K562 (cell line): ENCODE results near the gene MTCL3.

Experiments
- ATAC-seq: fragments of 200-7000 bp; cut with Tn5 transposase; 3 replicates; pipeline ENCODE4 v1.9.1; 2020; ENCODE audit warnings: moderate library complexity
- BruUV-seq: library from RNA; stranded (reverse); fragments of 400-500 nt; replicated peaks from 2 replicates; lab custom pipeline; 2021; lab: Mats Ljungman, UMichigan
- CTCF ChIA-PET: fragments of 300-600 bp; formaldehyde crosslinking; extraction: SDS; loops from one replicate; lab custom pipeline; 2021; ENCODE audit warnings: low intra/inter-chr PET ratio; lab: Yijun Ruan, JAX
- POLR2A ChIA-PET: fragments of 300-600, 350-650 bp; sonication (Branson Sonifier 250); formaldehyde crosslinking; extraction: SDS; loops from one replicate; lab custom pipeline; 2021; ENCODE audit warnings: antibody characterized with exemption, inconsistent platforms; lab: Yijun Ruan, JAX
- DNase-seq, 4 experiments: peaks; one replicate each; pipeline versions ENCODE4 v3.0.0 to v3.0.0-alpha.2; 2011 to 2018; ENCODE audit warnings: low spot score in 3 of 4, mixed read lengths in 3 of 4; ENCODE audit errors: extremely low read depth in 1 of 4
- FAIRE-seq: peaks from 2 replicates; lab custom pipeline; 2011; peaks lifted over from hg19 to GRCh38; lab: Jason Lieb, UNC
- H2AFZ ChIP-seq: 2 replicates; pipeline ENCODE4 v1.6.0; 2011; ENCODE audit warnings: low read depth, low read length, control low read depth, inconsistent platforms
- H3K27ac ChIP-seq: fragments of 200-600 bp; 3 replicates; pipeline ENCODE4 v1.8.0; 2011; ENCODE audit warnings: low read depth, mild to moderate bottlenecking, control low read depth, inconsistent platforms, low read length, moderate library complexity, mixed read lengths; ENCODE audit errors: extremely low read depth
- H3K27me3 ChIP-seq, 2 experiments: fragments of 300-600 bp in 1 of 2; 2 replicates in 1 of 2; 3 replicates in 1 of 2; pipeline versions ENCODE4 v1.6.0 to v1.8.0; 2011; ENCODE audit warnings: inconsistent platforms in 2 of 2, low read length in 2 of 2, mild to moderate bottlenecking in 1 of 2, mixed read lengths in 1 of 2, moderate library complexity in 1 of 2; ENCODE audit not compliant: control insufficient read depth in 2 of 2, insufficient read depth in 2 of 2
- H3K36me3 ChIP-seq: fragments of 300-600 bp; 3 replicates; pipeline ENCODE4 v1.8.0; 2011; ENCODE audit warnings: mild to moderate bottlenecking, low read length, inconsistent platforms; ENCODE audit not compliant: control insufficient read depth, insufficient read depth
- H3K4me1 ChIP-seq, 2 experiments: fragments of 200-600 bp in 1 of 2; replicated peaks in 1 of 2; 2 replicates in 1 of 2; 3 replicates in 1 of 2; pipeline versions ENCODE4 v1.5.1 to v1.8.0; 2011; ENCODE audit warnings: inconsistent platforms in 2 of 2, low read length in 2 of 2, mild to moderate bottlenecking in 1 of 2, mixed read lengths in 1 of 2, moderate library complexity in 1 of 2; ENCODE audit not compliant: control insufficient read depth in 2 of 2, insufficient read depth in 2 of 2
- H3K4me2 ChIP-seq: 2 replicates; pipeline ENCODE4 v1.6.1; 2011; ENCODE audit warnings: low read length, control low read depth, inconsistent platforms, mixed read lengths; ENCODE audit not compliant: insufficient read depth
- H3K4me3 ChIP-seq: fragments of 200-600 bp; sonication (generic), shearing (Covaris generic); 2 replicates; pipeline ENCODE4 v1.5.1; 2016; ENCODE audit warnings: control low read depth, inconsistent platforms
- H3K79me2 ChIP-seq: fragments of 200-600 bp; 3 replicates; pipeline ENCODE4 v1.8.0; 2011; ENCODE audit warnings: low read length, inconsistent platforms; ENCODE audit not compliant: control insufficient read depth, insufficient read depth
- H3K9ac ChIP-seq, 2 experiments: 2 replicates each; pipeline versions ENCODE4 v1.6.0 to v1.6.1; 2011; ENCODE audit warnings: low read depth in 2 of 2, low read length in 2 of 2, control low read depth in 1 of 2, inconsistent platforms in 1 of 2, mild to moderate bottlenecking in 1 of 2, mixed read lengths in 1 of 2; ENCODE audit not compliant: insufficient read depth in 1 of 2
- H3K9me1 ChIP-seq: one replicate; pipeline ENCODE4 v1.6.0; 2011; ENCODE audit warnings: inconsistent platforms, mild to moderate bottlenecking, low read length, moderate library complexity; ENCODE audit not compliant: control insufficient read depth, insufficient read depth
- H3K9me3 ChIP-seq: replicated peaks from 2 replicates; pipeline ENCODE4 v1.5.1; 2011; ENCODE audit warnings: low read depth, low read length, inconsistent platforms; ENCODE audit not compliant: control insufficient read depth, insufficient read depth
- H4K20me1 ChIP-seq: replicated peaks from 2 replicates; pipeline ENCODE4 v1.6.1; 2011; ENCODE audit warnings: low read length, inconsistent platforms, mixed read lengths; ENCODE audit not compliant: control insufficient read depth, insufficient read depth
- TAL1 ChIP-seq: fragments of 450-650 bp; IDR thresholded peaks from 2 replicates; pipeline ENCODE4 v1.6.1; 2016; ENCODE audit warnings: mild to moderate bottlenecking
- WGBS: fragments of 100-300 bp; shearing (Covaris generic); methylation state at CpG from one replicate; pipeline ENCODE4 v1.1.6; 2016; ENCODE audit warnings: low coverage, mixed read lengths; ENCODE audit not compliant: insufficient coverage; ENCODE audit errors: missing lambda C conversion rate; 5-methylcytosine and 5-hydroxymethylcytosine counted together
- in situ Hi-C: fragments of 300-500 bp; cut with MboI; formaldehyde crosslinking; loops from 4 replicates; pipeline ENCODE4 v1.15.0; 2018; ENCODE audit warnings: inconsistent platforms, mixed read lengths
- intact Hi-C: fragments of 100-400 bp; cut with micrococcal nuclease; formaldehyde crosslinking; loops from 2 replicates; pipeline ENCODE4 v1.14.2; 2022
- TF ChIP-seq, protein P1 (sequence below), 2 experiments: fragments of 450-650 bp in 1 of 2; sonication (generic) in 1 of 2; formaldehyde crosslinking; conservative IDR thresholded peaks; 2 replicates each; pipeline versions ENCODE4 v1.4.0 to v1.8.1; 2020 to 2022; ENCODE audit warnings: mild to moderate bottlenecking in 1 of 2, missing genetic modification reagents in 1 of 2
- TF ChIP-seq, protein P2 (sequence below): sonication (generic); formaldehyde crosslinking; IDR thresholded peaks from 2 replicates; pipeline ENCODE4 v1.8.1; 2023; ENCODE audit warnings: mild to moderate bottlenecking, missing genetic modification reagents
- TF ChIP-seq, protein P3 (sequence below): fragments of 450-650 bp; IDR thresholded peaks from one replicate; pipeline ENCODE4 v1.6.1; 2018; ENCODE audit warnings: mild to moderate bottlenecking, moderate library complexity; ENCODE audit not compliant: partially characterized antibody

The MTCL3 gene

DNA sequence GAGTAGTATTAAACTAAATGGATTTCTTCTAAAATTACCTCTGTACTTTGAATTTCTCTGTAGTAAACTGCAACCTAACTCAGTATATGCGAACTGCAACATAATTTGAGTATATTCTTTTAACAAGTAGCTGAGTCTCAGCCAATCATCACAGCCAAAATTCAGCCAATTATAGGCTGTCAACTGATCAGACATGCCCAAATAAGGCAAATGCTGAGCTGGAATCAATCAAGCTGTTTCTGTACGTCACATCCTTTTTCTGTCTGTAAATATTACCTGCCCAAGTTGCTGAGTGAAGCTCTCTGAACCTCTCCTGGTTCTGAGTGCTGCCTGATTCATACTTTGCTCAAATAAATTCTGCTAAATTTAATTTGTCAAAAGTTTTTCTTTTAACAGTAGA lies 48.3 kb upstream of the MTCL3 start:
- Histone ChIP-seq H3K4me1 (no peaks in the 10 kb centered on the region), H3K9me3 (no peaks in the 10 kb centered on the region), H3K9me1 (no peaks in the 10 kb centered on the region), H3K4me2 (no peak overlapping the region)
- FAIRE-seq: no peak
- intact Hi-C loops: no loop called here
- no TSS peak for BruUV-seq
- TF ChIP-seq, protein P1, sequence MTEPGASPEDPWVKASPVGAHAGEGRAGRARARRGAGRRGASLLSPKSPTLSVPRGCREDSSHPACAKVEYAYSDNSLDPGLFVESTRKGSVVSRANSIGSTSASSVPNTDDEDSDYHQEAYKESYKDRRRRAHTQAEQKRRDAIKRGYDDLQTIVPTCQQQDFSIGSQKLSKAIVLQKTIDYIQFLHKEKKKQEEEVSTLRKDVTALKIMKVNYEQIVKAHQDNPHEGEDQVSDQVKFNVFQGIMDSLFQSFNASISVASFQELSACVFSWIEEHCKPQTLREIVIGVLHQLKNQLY (CRISPR knock-in tag; conservative IDR thresholded peaks at IDR 0.05): no peak
- TF ChIP-seq TAL1: no peak
- TF ChIP-seq, protein P2, sequence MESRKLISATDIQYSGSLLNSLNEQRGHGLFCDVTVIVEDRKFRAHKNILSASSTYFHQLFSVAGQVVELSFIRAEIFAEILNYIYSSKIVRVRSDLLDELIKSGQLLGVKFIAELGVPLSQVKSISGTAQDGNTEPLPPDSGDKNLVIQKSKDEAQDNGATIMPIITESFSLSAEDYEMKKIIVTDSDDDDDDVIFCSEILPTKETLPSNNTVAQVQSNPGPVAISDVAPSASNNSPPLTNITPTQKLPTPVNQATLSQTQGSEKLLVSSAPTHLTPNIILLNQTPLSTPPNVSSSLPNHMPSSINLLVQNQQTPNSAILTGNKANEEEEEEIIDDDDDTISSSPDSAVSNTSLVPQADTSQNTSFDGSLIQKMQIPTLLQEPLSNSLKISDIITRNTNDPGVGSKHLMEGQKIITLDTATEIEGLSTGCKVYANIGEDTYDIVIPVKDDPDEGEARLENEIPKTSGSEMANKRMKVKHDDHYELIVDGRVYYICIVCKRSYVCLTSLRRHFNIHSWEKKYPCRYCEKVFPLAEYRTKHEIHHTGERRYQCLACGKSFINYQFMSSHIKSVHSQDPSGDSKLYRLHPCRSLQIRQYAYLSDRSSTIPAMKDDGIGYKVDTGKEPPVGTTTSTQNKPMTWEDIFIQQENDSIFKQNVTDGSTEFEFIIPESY: no peak
- TF ChIP-seq, protein P3, sequence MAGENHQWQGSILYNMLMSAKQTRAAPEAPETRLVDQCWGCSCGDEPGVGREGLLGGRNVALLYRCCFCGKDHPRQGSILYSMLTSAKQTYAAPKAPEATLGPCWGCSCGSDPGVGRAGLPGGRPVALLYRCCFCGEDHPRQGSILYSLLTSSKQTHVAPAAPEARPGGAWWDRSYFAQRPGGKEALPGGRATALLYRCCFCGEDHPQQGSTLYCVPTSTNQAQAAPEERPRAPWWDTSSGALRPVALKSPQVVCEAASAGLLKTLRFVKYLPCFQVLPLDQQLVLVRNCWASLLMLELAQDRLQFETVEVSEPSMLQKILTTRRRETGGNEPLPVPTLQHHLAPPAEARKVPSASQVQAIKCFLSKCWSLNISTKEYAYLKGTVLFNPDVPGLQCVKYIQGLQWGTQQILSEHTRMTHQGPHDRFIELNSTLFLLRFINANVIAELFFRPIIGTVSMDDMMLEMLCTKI: no peak
- TF ChIP-seq, all 486 proteins: peak for 0
- 0% methylated on average over 2 of the region's 2 CpGs for WGBS
- no peak overlapping the region for H3K27ac ChIP-seq
- H3K4me3 ChIP-seq: no peak overlapping the region
- H3K79me2 ChIP-seq: no peaks in the 10 kb centered on the region
- no peaks in the 10 kb centered on the region for H3K27me3 ChIP-seq
- in situ Hi-C loops: no loop called here
- no peaks in the 10 kb centered on the region for H4K20me1 ChIP-seq
- ChIA-PET POLR2A (no interaction called here), CTCF (no interaction called here)
- H3K9ac ChIP-seq: no peak overlapping the region
- ATAC-seq (no peak), DNase-seq (no peak)
- H3K36me3 ChIP-seq: no peaks in the 10 kb centered on the region
- no peak overlapping the region for H2AFZ ChIP-seq
